CD4-positive, alpha-beta T cell (primary cell): ENCODE measurements around the gene DRG1. TPM values are rescaled to one million over a fixed set of nuclear protein-coding genes. Genes with fewer than 3 reads are reported as not detected.

ENCODE experiments used
- ATAC-seq: fragments of 200-7000 bp; cut with Tn5 transposase; one replicate; pipeline ENCODE4 v1.10.0; 2022; ENCODE audit warnings: mild to moderate bottlenecking; ENCODE audit not compliant: poor library complexity
- CTCF ChIA-PET: fragments of 350-600 bp; sonication (Branson Sonifier 250); formaldehyde crosslinking; loops from one replicate; lab custom pipeline; 2021; ENCODE audit warnings: antibody characterized with exemption, inconsistent platforms; lab: Charles Lee
- POLR2A ChIA-PET: fragments of 350-600 bp; sonication (Branson Sonifier 250); formaldehyde crosslinking; loops from one replicate; lab custom pipeline; 2021; ENCODE audit warnings: antibody characterized with exemption, inconsistent platforms; lab: Charles Lee
- DNase-seq, 14 experiments: peaks; one replicate each; pipeline ENCODE4 v3.0.0-alpha.2; 2013 to 2020; ENCODE audit warnings: mixed read lengths in 2 of 14
- H3K27ac ChIP-seq, 2 donors: one replicate each; pipeline versions ENCODE4 v1.5.1 to v1.7.0; 2013; ENCODE audit warnings: low read length in 2 of 2, low read depth in 1 of 2, mild to moderate bottlenecking in 1 of 2
- H3K27me3 ChIP-seq, 2 experiments: 1 replicate in 1 of 2; 2 replicates in 1 of 2; pipeline versions ENCODE4 v1.6.1 to v1.7.0; 2013; ENCODE audit warnings: low read length in 2 of 2, control low read depth in 1 of 2, mild to moderate bottlenecking in 1 of 2, moderate library complexity in 1 of 2; ENCODE audit not compliant: insufficient read depth in 2 of 2, control insufficient read depth in 1 of 2
- H3K36me3 ChIP-seq: one replicate; pipeline ENCODE4 v1.6.1; 2013; ENCODE audit warnings: low read length, control low read depth; ENCODE audit not compliant: insufficient read depth
- H3K4me1 ChIP-seq: one replicate; pipeline ENCODE4 v1.6.1; 2013; ENCODE audit warnings: low read length, control low read depth; ENCODE audit not compliant: insufficient read depth
- H3K4me3 ChIP-seq: one replicate; pipeline ENCODE4 v1.5.1; 2013; ENCODE audit warnings: mild to moderate bottlenecking, low read length, moderate library complexity
- H3K9me3 ChIP-seq, 2 experiments: 1 replicate in 1 of 2; 2 replicates in 1 of 2; pipeline versions ENCODE4 v1.6.1 to v1.7.0; 2013; ENCODE audit warnings: low read length in 2 of 2, mild to moderate bottlenecking in 2 of 2, control low read depth in 1 of 2, moderate library complexity in 1 of 2; ENCODE audit not compliant: control insufficient read depth in 1 of 2, insufficient read depth in 1 of 2
- H3K27ac Mint-ChIP-seq: one replicate; pipeline ENCODE4 v1.8.0; 2020; ENCODE audit warnings: mixed read lengths
- H3K27me3 Mint-ChIP-seq: one replicate; pipeline ENCODE4 v1.8.0; 2021; ENCODE audit warnings: mixed read lengths
- H3K36me3 Mint-ChIP-seq: one replicate; pipeline ENCODE4 v1.8.0; 2021; ENCODE audit warnings: low read depth, mixed read lengths
- H3K4me1 Mint-ChIP-seq: one replicate; pipeline ENCODE4 v1.8.0; 2021; ENCODE audit warnings: low read depth, mixed read lengths
- H3K4me3 Mint-ChIP-seq: one replicate; pipeline ENCODE4 v1.8.0; 2020; ENCODE audit warnings: mild to moderate bottlenecking, mixed read lengths
- H3K9me3 Mint-ChIP-seq: one replicate; pipeline ENCODE4 v1.8.0; 2020; ENCODE audit warnings: mixed read lengths
- intact Hi-C, 2 experiments: fragments of 100-400 bp; cut with DNase I in 1 of 2; cut with micrococcal nuclease in 1 of 2; formaldehyde crosslinking; loops; one replicate each; pipeline versions ENCODE4 v1.15.1 to v1.9.0; 2023 to 2025; cut with DNase I, micrococcal nuclease
- total RNA-seq, 174 experiments: library from RNA in 2 of 174; stranded (reverse) in 2 of 174; gene quantifications; one replicate each; pipeline ENCODE4 v1.2.3 and lab custom pipeline; 2021 to 2026
- TF ChIP-seq, protein P1 (sequence below): fragments of 200-600 bp; IDR thresholded peaks from one replicate; pipeline ENCODE4 v1.8.0; 2022; ENCODE audit warnings: antibody characterized with exemption, mild to moderate bottlenecking

DRG1 gene
- total RNA-seq, 2 experiments from 2014 or later: 57.3 to 72.8 TPM

- TF ChIP-seq, protein P1, sequence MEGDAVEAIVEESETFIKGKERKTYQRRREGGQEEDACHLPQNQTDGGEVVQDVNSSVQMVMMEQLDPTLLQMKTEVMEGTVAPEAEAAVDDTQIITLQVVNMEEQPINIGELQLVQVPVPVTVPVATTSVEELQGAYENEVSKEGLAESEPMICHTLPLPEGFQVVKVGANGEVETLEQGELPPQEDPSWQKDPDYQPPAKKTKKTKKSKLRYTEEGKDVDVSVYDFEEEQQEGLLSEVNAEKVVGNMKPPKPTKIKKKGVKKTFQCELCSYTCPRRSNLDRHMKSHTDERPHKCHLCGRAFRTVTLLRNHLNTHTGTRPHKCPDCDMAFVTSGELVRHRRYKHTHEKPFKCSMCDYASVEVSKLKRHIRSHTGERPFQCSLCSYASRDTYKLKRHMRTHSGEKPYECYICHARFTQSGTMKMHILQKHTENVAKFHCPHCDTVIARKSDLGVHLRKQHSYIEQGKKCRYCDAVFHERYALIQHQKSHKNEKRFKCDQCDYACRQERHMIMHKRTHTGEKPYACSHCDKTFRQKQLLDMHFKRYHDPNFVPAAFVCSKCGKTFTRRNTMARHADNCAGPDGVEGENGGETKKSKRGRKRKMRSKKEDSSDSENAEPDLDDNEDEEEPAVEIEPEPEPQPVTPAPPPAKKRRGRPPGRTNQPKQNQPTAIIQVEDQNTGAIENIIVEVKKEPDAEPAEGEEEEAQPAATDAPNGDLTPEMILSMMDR: no peak
- no peak overlapping the region for H3K27ac Mint-ChIP-seq
- H3K36me3 Mint-ChIP-seq: peaks cover 76% of the 10 kb centered on the region
- ChIA-PET POLR2A (no interaction called here), CTCF (no interaction called here)
- no peak for DNase-seq
- Histone ChIP-seq H3K9me3 (no peaks in the 10 kb centered on the region), H3K36me3 (peaks cover 81% of the 10 kb centered on the region), H3K4me1 (no peaks in the 10 kb centered on the region), H3K27ac (no peak overlapping the region), H3K27me3 (no peaks in the 10 kb centered on the region), H3K4me3 (no peak overlapping the region)
- no peaks in the 10 kb centered on the region for H3K9me3 Mint-ChIP-seq
- no peak for ATAC-seq
- no peaks in the 10 kb centered on the region for H3K27me3 Mint-ChIP-seq
- no peak overlapping the region for H3K4me3 Mint-ChIP-seq
- no peaks in the 10 kb centered on the region for H3K4me1 Mint-ChIP-seq
- intact Hi-C loops: no loop called here
Observed at GRCh38 chr22:31442768-31443489, 43.5 kb downstream of the DRG1 start.

- H3K27ac Mint-ChIP-seq: no peak overlapping the region
- Histone ChIP-seq H3K4me3 (no peak overlapping the region), H3K4me1 (no peaks in the 10 kb centered on the region), H3K36me3 (peaks cover 78% of the 10 kb centered on the region), H3K9me3 (no peaks in the 10 kb centered on the region), H3K27me3 (no peaks in the 10 kb centered on the region), H3K27ac (no peak overlapping the region)
- ATAC-seq: no peak
- H3K27me3 Mint-ChIP-seq: no peaks in the 10 kb centered on the region
- no peaks in the 10 kb centered on the region for H3K9me3 Mint-ChIP-seq
- ChIA-PET POLR2A (no interaction called here), CTCF (no interaction called here)
- no peak overlapping the region for H3K4me3 Mint-ChIP-seq
- H3K36me3 Mint-ChIP-seq: peaks cover 76% of the 10 kb centered on the region
- no peak for DNase-seq
- H3K4me1 Mint-ChIP-seq: no peaks in the 10 kb centered on the region
- TF ChIP-seq, protein P1: no peak
- intact Hi-C loops: no loop called here
Observed at GRCh38 chr22:31443516-31443915, 44.1 kb downstream of the DRG1 start.

GRCh38 chr22:31445642-31446041 is 46.2 kb downstream of the DRG1 start:
- peaks cover 56% of the 10 kb centered on the region for H3K36me3 Mint-ChIP-seq
- no peak for ATAC-seq
- Histone ChIP-seq H3K4me1 (no peaks in the 10 kb centered on the region), H3K9me3 (no peaks in the 10 kb centered on the region), H3K4me3 (no peak overlapping the region), H3K27me3 (no peaks in the 10 kb centered on the region), H3K27ac (no peak overlapping the region), H3K36me3 (peaks cover 58% of the 10 kb centered on the region)
- no peak for DNase-seq
- POLR2A ChIA-PET: no interaction called here
- TF ChIP-seq, protein P1: no peak
- intact Hi-C loops: no loop called here
- no peaks in the 10 kb centered on the region for H3K4me1 Mint-ChIP-seq
- no peaks in the 10 kb centered on the region for H3K9me3 Mint-ChIP-seq
- H3K4me3 Mint-ChIP-seq: no peak overlapping the region
- CTCF ChIA-PET: interaction anchor here (0.6 kb wide), 1 partner anchor 252 kb away, joined by 3 read pairs; no protein-coding TSS in a partner anchor
- no peaks in the 10 kb centered on the region for H3K27me3 Mint-ChIP-seq
- H3K27ac Mint-ChIP-seq: no peak overlapping the region
